Panc1 (cell line): ENCODE data around the gene BTBD19. TPM values are rescaled to one million over a fixed set of nuclear protein-coding genes. Genes with fewer than 3 reads are reported as not detected.
"Not testable (repeated sequence)": the region's sequence is repeated elsewhere in the genome, so short reads cannot be mapped to it uniquely, and the experiment has no call there.

Source experiments
- ATAC-seq: fragments of 200-7000 bp; cut with Tn5 transposase; 2 replicates; pipeline ENCODE4 v1.9.1; 2020; ENCODE audit warnings: mild to moderate bottlenecking, moderate library complexity
- BruUV-seq: library from RNA; stranded (reverse); fragments of 400-500 nt; replicated peaks from 2 replicates; lab custom pipeline; 2021; lab: Mats Ljungman, UMichigan
- CTCF ChIA-PET: fragments of 300-600 bp; sonication (Branson Sonifier 250); formaldehyde crosslinking; loops from one replicate; lab custom pipeline; 2022; ENCODE audit warnings: antibody characterized with exemption; lab: Charles Lee
- POLR2A ChIA-PET: fragments of 300-600 bp; sonication (Branson Sonifier 250); formaldehyde crosslinking; loops from one replicate; lab custom pipeline; 2022; ENCODE audit warnings: antibody characterized with exemption; lab: Charles Lee
- DNase-seq: peaks from one replicate; pipeline ENCODE4 v3.0.0-alpha.2; 2010; ENCODE audit warnings: low read depth, low spot score
- H3K27ac ChIP-seq: 2 replicates; pipeline ENCODE4 v1.5.1; 2011; ENCODE audit warnings: mild to moderate bottlenecking, low read length, inconsistent platforms
- H3K27me3 ChIP-seq: fragments of 200-500 bp; sonication (Bioruptor generic); 2 replicates; pipeline ENCODE4 v1.6.0; 2014; ENCODE audit warnings: low read length, inconsistent platforms; ENCODE audit not compliant: control insufficient read depth, insufficient read depth
- H3K36me3 ChIP-seq: fragments of 200-500 bp; sonication (Bioruptor generic); 2 replicates; pipeline ENCODE4 v1.5.1; 2014; ENCODE audit warnings: inconsistent platforms, mild to moderate bottlenecking, low read length, moderate library complexity; ENCODE audit not compliant: control insufficient read depth, insufficient read depth
- H3K4me1 ChIP-seq: 2 replicates; pipeline ENCODE4 v1.5.1; 2011; ENCODE audit warnings: inconsistent platforms, mild to moderate bottlenecking, low read length, moderate library complexity; ENCODE audit not compliant: control insufficient read depth, insufficient read depth
- H3K4me3 ChIP-seq, 2 experiments: 2 replicates each; pipeline ENCODE4 v1.5.1; 2011 to 2012; ENCODE audit warnings: low read depth in 2 of 2, low read length in 2 of 2, mild to moderate bottlenecking in 2 of 2, inconsistent platforms in 1 of 2, moderate library complexity in 1 of 2
- H3K9me3 ChIP-seq: fragments of 200-500 bp; sonication (Bioruptor generic); 2 replicates; pipeline ENCODE4 v1.5.1; 2014; ENCODE audit warnings: low read depth, mild to moderate bottlenecking, inconsistent platforms, low read length, moderate library complexity; ENCODE audit not compliant: control insufficient read depth, insufficient read depth
- SIN3A ChIP-seq: IDR thresholded peaks from 2 replicates; pipeline ENCODE4 v1.6.1; 2012; ENCODE audit warnings: low read depth, mild to moderate bottlenecking, low read length, moderate library complexity, borderline replicate concordance; ENCODE audit not compliant: insufficient read depth
- TCF7L2 ChIP-seq: IDR thresholded peaks from 2 replicates; pipeline ENCODE4 v1.6.1; 2011; ENCODE audit warnings: mild to moderate bottlenecking, low read depth, low read length, inconsistent platforms
- in situ Hi-C: cut with HindIII; loops from 2 replicates; pipeline ENCODE4 v1.10.0; 2016; ENCODE audit warnings: low sequenced_read_pairs, low pct_unique_long_range_greater_than_20kb
- intact Hi-C: fragments of 100-400 bp; cut with micrococcal nuclease; formaldehyde crosslinking; loops from one replicate; pipeline ENCODE4 v1.10.0; 2022; ENCODE audit not compliant: unreplicated experiment
- total RNA-seq: library from RNA; stranded (reverse); gene quantifications from one replicate; pipeline ENCODE4 v1.2.1, GENCODE V29; 2021; ENCODE audit not compliant: unreplicated experiment
- TF ChIP-seq, protein P1 (sequence below): fragments of 450-650 bp; IDR thresholded peaks from 2 replicates; pipeline ENCODE4 v1.5.1; 2017; ENCODE audit warnings: mild to moderate bottlenecking
- TF ChIP-seq, protein P2 (sequence below), 2 experiments: IDR thresholded peaks; 2 replicates each; pipeline ENCODE4 v1.6.1; 2011 to 2012; ENCODE audit warnings: low read depth in 2 of 2, control low read depth in 1 of 2, low read length in 1 of 2, mild to moderate bottlenecking in 1 of 2, moderate library complexity in 1 of 2; ENCODE audit not compliant: insufficient read depth in 1 of 2

BTBD19 gene
- total RNA-seq, 1 experiment from 2014 or later: 2.6 TPM

DNA sequence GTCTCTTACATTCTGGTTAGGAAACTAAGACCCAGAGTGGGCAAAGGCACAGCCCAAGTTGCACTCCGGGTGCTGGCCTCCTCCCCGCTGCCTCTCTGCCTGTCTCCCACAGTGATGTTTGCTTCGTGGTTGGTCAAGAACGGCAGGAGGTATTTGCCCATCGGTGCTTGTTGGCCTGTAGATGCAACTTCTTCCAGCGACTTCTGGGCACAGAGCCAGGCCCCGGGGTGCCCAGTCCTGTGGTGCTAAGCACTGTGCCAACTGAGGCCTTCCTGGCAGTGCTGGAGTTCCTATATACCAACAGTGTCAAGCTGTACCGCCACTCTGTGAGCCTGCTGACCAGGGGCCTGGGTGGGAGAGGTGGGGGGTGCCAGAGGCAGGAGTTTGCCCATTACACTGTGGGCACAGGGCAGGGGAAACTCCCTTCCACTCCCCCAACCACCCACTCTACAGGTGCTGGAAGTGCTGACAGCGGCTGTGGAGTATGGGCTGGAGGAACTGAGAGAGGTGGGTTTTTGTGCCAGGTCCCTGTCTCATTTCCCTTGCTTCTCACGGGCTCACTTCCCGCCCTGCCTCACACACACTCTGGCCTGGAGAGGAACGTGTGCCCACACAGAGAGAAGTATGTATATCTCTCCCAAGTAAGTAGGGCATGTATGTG lies 1.9 kb downstream of the BTBD19 start:
- DNase-seq: no peak
- intact Hi-C loops (loop anchor here (10.0 kb wide), 1 partner anchor 75 kb away; the partner anchor contains the start of genes KIF2C and RNU5D-1), in situ Hi-C loops (no loop called here)
- Histone ChIP-seq H3K27ac (peak overlapping the region; percentile 63), H3K4me3 (no peak overlapping the region), H3K27me3 (no peaks in the 10 kb centered on the region), H3K36me3 (no peaks in the 10 kb centered on the region), H3K4me1 (peaks cover 52% of the 10 kb centered on the region), H3K9me3 (no peaks in the 10 kb centered on the region)
- ATAC-seq: no peak; the same call in 1 of the 2 replicates
- CTCF ChIA-PET: interaction anchor here (0.7 kb wide), 1 partner anchor 19 kb away, joined by 10 read pairs; no protein-coding TSS in a partner anchor
- POLR2A ChIA-PET: interaction anchor here (0.6 to 1.7 kb wide), 3 partner anchors 9 to 492 kb away, joined by 6 to 8 read pairs (median 7); no protein-coding TSS in a partner anchor
- TF ChIP-seq, protein P1, sequence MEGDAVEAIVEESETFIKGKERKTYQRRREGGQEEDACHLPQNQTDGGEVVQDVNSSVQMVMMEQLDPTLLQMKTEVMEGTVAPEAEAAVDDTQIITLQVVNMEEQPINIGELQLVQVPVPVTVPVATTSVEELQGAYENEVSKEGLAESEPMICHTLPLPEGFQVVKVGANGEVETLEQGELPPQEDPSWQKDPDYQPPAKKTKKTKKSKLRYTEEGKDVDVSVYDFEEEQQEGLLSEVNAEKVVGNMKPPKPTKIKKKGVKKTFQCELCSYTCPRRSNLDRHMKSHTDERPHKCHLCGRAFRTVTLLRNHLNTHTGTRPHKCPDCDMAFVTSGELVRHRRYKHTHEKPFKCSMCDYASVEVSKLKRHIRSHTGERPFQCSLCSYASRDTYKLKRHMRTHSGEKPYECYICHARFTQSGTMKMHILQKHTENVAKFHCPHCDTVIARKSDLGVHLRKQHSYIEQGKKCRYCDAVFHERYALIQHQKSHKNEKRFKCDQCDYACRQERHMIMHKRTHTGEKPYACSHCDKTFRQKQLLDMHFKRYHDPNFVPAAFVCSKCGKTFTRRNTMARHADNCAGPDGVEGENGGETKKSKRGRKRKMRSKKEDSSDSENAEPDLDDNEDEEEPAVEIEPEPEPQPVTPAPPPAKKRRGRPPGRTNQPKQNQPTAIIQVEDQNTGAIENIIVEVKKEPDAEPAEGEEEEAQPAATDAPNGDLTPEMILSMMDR: no peak
- no peak for TF ChIP-seq TCF7L2
- no TSS peak for BruUV-seq

DNA sequence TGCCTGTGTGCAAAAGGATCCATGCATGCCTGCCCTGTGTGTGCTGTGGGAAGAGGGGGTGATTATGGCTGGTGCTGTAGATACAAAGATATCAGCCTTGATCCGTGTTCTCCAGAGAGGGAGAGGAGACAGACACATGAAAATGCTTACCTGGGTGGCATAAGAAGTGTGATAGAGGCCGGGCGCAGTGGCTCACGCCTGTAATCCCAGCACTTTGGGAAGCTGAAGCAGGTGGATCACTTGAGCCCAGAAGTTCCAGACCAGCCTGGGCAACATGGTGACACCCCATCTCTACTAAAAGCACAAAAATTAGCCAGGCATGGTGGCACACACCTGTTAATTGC lies 2.4 kb downstream of the BTBD19 start:
- H3K9me3 ChIP-seq, H3K4me3 ChIP-seq, ATAC-seq, H3K36me3 ChIP-seq, DNase-seq, in situ Hi-C loops, BruUV-seq, H3K27me3 ChIP-seq: not testable (repeated sequence)
- Histone ChIP-seq H3K27ac (peak overlapping the region; percentile 63), H3K4me1 (peaks cover 53% of the 10 kb centered on the region)
- CTCF ChIA-PET: interaction anchor here (0.7 kb wide), 1 partner anchor 20 kb away, joined by 10 read pairs; no protein-coding TSS in a partner anchor
- POLR2A ChIA-PET: interaction anchor here (0.6 to 0.7 kb wide), 3 partner anchors 122 to 492 kb away, joined by 3 to 7 read pairs (median 6); no protein-coding TSS in a partner anchor
- intact Hi-C loops: loop anchor here (10.0 kb wide), 1 partner anchor 76 kb away; the partner anchor contains the start of genes KIF2C and RNU5D-1

DNA sequence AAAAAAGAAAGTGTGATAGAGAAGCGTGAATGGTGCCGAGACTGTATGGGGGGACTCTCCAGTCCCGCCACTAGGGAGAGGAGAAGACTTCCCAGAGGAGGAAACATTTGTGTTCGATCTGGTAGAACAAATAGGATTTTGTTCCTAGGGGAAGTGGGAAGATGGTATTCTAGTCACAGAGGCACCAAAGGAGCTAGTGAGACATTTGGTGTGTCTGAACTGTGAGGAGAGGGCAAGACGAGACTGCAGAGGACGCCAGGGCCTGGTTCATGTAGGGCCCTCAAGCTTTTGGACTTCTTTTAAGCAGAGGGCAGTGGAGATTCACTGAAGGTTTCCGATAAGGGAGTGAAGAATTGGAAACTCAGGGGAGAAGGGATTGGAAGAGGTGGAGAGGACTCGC lies 2.9 kb downstream of the BTBD19 start:
- no peaks in the 10 kb centered on the region for H3K27me3 ChIP-seq
- DNase-seq (no peak), ATAC-seq (no peak)
- no peak overlapping the region for H3K4me3 ChIP-seq
- BruUV-seq: no TSS peak
- in situ Hi-C loops: no loop called here
- H3K36me3 ChIP-seq: no peaks in the 10 kb centered on the region
- CTCF ChIA-PET: interaction anchor here (0.7 kb wide), 1 partner anchor 20 kb away, joined by 10 read pairs; no protein-coding TSS in a partner anchor
- H3K9me3 ChIP-seq: no peaks in the 10 kb centered on the region
- peaks cover 53% of the 10 kb centered on the region for H3K4me1 ChIP-seq
- POLR2A ChIA-PET: interaction anchor here (0.6 to 0.7 kb wide), 3 partner anchors 121 to 491 kb away, joined by 3 to 7 read pairs (median 6); no protein-coding TSS in a partner anchor
- TF ChIP-seq SIN3A: no peak
- TF ChIP-seq, protein P2, sequence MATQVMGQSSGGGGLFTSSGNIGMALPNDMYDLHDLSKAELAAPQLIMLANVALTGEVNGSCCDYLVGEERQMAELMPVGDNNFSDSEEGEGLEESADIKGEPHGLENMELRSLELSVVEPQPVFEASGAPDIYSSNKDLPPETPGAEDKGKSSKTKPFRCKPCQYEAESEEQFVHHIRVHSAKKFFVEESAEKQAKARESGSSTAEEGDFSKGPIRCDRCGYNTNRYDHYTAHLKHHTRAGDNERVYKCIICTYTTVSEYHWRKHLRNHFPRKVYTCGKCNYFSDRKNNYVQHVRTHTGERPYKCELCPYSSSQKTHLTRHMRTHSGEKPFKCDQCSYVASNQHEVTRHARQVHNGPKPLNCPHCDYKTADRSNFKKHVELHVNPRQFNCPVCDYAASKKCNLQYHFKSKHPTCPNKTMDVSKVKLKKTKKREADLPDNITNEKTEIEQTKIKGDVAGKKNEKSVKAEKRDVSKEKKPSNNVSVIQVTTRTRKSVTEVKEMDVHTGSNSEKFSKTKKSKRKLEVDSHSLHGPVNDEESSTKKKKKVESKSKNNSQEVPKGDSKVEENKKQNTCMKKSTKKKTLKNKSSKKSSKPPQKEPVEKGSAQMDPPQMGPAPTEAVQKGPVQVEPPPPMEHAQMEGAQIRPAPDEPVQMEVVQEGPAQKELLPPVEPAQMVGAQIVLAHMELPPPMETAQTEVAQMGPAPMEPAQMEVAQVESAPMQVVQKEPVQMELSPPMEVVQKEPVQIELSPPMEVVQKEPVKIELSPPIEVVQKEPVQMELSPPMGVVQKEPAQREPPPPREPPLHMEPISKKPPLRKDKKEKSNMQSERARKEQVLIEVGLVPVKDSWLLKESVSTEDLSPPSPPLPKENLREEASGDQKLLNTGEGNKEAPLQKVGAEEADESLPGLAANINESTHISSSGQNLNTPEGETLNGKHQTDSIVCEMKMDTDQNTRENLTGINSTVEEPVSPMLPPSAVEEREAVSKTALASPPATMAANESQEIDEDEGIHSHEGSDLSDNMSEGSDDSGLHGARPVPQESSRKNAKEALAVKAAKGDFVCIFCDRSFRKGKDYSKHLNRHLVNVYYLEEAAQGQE (IDR thresholded peaks at IDR 0.05; ENCODE audit: insufficient read depth in 1 of 2, low read depth in 2 of 2, low read length in 1 of 2): no peak
- H3K27ac ChIP-seq: no peak overlapping the region
- intact Hi-C loops: loop anchor here (10.0 kb wide), 1 partner anchor 76 kb away; the partner anchor contains the start of genes KIF2C and RNU5D-1
